ENCODE results near the gene C10orf53. TPM values are rescaled to one million over a fixed set of nuclear protein-coding genes. Genes with fewer than 3 reads are reported as not detected.
"Not testable (repeated sequence)": the region's sequence is repeated elsewhere in the genome, so short reads cannot be mapped to it uniquely, and the experiment has no call there.

C10orf53 gene
- total RNA-seq, 1 donor from 2014 or later = not detected

DNA sequence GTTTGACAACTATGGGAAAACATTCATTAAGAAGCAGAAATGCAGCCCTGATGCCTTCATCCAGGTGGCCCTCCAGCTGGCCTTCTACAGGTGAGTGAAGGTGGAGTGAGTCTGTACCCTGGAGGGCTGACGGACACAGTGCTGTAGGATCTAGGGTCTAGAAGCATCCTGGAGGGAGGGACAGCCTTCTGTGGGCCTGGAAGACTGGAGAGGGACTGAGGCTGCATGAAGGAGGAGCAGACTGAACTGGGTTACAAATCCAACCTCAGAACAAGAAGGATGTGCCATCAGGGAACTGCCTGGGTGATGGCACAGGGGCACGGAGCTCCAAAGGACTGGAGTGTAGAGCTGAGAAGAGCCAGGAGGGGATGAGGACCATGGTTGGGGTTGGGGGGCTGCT is 27.5 kb upstream of the C10orf53 start:
- FAIRE-seq (no peak), DNase-seq (ENCODE audit: low spot score in 2 of 2) (no peak)

- no peak for FAIRE-seq
- DNase-seq (ENCODE audit: low spot score in 2 of 2) = no peak
Measured at GRCh38 chr10:49652421-49653272, 26.8 kb upstream of the C10orf53 start.

GRCh38 chr10:49653273-49653929 is 26.1 kb upstream of the C10orf53 start:
- no peak for DNase-seq (ENCODE audit: low spot score in 2 of 2)
- FAIRE-seq = no peak

GRCh38 chr10:49654036-49654693 is 25.3 kb upstream of the C10orf53 start:
- DNase-seq (ENCODE audit: low spot score in 2 of 2) (no peak), FAIRE-seq (no peak)

GRCh38 chr10:49655099-49655498 is 24.4 kb upstream of the C10orf53 start:
- FAIRE-seq (no peak), DNase-seq (ENCODE audit: low spot score in 2 of 2) (no peak)

DNA sequence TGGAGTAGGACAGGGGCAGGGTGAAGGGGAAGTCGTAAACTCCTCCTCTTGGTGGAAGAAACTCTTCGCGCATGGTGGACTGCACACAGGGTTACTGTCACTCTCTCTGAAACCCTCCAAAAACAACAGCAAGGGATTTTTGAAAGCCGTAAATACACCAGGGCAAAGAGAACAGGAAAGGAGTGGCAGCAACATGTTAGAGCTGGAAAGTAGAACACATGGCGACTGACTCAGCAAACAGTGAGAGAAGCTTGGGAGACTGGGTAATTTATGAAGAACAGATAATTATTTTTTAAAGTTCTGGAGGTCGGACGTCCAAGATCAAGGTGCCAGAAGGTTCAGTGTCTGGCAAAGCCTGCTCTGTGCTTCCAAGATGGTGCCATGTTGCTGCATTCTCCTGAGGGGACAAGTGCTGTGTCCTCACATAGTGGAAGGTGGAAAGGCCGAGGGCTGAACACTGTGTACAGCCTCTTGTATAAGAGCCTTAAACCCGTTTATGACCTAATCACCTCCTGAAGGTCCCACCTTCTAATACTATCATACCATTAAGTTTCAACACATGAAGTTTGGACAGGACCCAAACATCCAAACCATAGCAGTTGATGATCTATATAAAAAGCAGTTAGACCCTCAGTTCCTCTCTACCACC is 22.5 kb upstream of the C10orf53 start:
- FAIRE-seq (no peak), DNase-seq (ENCODE audit: low spot score in 2 of 2) (no peak)

DNA sequence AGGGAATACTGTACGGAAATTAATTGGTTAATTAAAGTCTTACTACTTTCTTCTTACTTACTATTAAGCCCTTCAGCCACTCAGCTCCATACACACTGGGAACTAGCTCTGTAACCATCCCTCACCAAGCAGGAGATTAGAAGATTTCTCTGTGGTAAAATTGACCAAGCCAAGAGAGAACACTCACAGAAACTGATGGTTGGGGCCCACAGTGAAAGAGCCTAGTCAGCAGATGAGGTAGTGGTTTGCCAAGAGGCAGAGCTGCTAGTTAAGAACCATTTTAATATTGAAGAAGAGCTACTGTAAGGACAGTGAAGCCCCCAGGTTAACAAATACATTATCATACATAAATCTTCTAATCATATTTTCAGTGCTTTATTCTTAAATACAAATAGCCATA is 21.8 kb upstream of the C10orf53 start:
- no peak for DNase-seq (ENCODE audit: low spot score in 2 of 2)
- no peak for FAIRE-seq

DNA sequence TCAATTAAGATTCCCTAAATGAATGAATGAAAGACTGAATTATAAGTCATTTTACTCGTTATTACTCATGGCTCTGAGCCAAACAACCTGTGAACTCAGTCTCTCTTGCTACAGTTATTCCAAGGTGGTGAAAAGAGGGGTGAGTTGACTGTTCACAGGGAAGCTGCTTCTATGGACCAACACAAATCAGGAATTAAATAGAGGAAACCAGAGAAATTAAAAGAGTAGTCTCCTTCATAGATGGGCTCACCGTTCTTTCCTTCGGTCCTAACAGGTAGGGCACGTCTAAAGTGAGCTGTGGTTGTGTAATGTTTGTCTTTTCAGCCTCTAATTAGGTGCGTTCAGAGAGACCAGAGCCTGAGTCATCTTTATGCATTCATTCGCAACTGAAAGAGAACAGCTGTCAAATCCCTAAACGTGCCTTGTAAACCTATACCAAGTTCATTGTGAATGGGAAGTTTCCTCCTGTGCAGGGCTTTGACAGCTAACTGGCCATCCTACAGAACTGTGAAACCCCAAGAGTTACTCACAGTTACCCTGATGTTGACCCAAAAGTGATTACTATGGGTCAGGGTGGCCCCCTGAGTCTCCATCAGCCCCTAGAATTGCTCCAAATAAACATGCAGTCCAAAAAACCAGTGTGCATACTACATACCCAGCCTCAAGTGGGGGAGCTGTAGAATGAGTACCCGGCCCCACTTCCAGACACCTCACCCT is 18.2 kb upstream of the C10orf53 start:
- FAIRE-seq = no peak
- DNase-seq (ENCODE audit: low spot score in 2 of 2) = no peak

DNA sequence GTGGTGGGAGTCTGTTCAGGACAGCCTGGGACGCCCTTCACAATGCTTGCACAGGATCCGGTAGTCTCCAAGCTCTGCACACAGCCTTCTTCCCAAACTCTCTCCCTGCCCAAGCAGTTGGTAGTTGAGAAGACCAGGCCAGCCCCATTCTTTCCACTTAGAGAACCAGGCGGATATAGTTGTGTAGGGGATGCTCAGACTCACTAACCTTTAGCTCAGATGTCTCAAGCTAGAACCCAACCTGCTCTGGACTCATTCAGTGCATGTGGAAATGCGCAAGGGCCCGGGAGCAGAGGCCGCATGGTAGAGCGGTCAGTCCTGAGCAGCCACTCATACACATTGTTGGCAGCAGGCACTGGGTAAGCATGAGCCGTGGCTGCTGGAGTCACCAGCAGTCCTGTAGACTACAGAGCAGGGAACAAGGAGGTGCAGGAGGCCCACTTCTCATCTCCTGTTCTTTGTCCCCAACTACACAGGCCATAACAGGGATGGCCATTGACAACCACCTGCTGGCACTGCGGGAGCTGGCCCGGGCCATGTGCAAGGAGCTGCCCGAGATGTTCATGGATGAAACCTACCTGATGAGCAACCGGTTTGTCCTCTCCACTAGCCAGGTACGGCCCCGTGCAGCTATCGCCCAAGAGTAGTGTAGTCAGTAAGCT is 17.2 kb upstream of the C10orf53 start:
- FAIRE-seq (no peak), DNase-seq (ENCODE audit: low spot score in 2 of 2) (no peak)

GRCh38 chr10:49663596-49663995 is 15.9 kb upstream of the C10orf53 start:
- FAIRE-seq = no peak
- DNase-seq (ENCODE audit: low spot score in 2 of 2) = no peak

- FAIRE-seq = no peak
- no peak for DNase-seq (ENCODE audit: low spot score in 2 of 2)
Measured at GRCh38 chr10:49664006-49664841, 15.2 kb upstream of the C10orf53 start.

DNA sequence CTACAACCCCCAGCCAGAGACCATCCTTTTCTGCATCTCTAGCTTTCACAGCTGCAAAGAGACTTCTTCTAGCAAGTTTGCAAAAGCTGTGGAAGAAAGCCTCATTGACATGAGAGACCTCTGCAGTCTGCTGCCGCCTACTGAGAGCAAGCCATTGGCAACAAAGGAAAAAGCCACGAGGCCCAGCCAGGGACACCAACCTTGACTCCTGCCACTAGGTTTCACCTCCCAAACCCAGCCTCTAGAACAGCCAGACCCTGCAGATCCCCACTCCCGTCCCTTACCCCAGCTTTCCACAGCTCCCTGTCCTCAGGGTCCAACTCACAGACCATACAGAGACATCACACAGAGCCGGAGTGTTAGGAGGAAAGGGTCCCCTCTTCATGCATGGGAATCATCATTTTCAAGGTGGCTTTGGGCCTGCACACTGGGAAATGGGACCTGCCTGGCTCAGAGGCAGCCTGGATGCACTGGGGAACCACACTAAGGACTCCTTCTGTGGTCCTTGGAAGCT is 14.6 kb upstream of the C10orf53 start:
- FAIRE-seq = no peak
- DNase-seq (ENCODE audit: low spot score in 2 of 2) = no peak

- DNase-seq (ENCODE audit: low spot score in 2 of 2) = no peak
- no peak for FAIRE-seq
Measured at GRCh38 chr10:49666054-49666615, 13.3 kb upstream of the C10orf53 start.

- FAIRE-seq (no peak), DNase-seq (ENCODE audit: low spot score in 2 of 2) (no peak)
Measured at GRCh38 chr10:49666685-49667084, 12.8 kb upstream of the C10orf53 start.

DNA sequence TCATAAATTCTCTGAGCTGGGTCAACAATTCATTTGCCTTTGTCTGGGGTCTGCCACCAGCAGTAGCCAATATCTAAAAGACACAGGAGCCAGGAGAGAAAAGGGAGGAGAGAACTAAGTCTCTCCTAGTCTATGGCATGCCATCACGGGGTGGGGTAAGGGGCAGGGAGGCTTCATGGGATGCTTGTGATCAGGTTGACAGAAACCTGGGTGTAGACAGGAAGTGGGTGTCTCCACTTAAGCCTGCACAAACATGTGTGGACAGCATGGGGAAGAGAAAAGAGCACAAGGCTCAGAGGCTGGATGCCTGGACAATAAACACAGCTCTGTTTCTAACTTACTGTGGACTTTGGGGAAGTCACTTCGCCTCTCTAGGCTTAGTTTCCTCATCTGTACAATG is 11.5 kb upstream of the C10orf53 start:
- no peak for DNase-seq (ENCODE audit: low spot score in 2 of 2)
- FAIRE-seq = no peak

DNA sequence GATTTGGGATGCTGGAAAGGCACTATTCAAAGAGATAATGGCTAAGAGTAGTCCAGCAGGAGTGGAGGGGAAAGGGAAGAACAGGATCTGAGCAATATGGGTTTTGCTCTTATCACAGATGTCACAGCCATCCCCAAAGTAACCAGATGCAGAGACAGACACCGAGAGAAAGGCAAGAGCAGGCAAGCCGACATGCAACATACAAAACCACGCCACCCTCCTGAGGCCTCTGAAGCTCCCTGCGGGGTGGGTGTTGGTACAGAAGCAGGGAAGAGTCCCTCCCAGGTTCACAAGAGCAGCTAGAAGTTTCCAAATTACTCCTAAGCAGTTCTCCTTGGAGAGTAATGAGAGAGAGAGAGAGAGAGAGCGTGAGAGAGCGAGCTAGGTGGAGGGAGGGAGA is 10.8 kb upstream of the C10orf53 start:
- no peak for FAIRE-seq
- DNase-seq (ENCODE audit: low spot score in 2 of 2) = no peak

DNA sequence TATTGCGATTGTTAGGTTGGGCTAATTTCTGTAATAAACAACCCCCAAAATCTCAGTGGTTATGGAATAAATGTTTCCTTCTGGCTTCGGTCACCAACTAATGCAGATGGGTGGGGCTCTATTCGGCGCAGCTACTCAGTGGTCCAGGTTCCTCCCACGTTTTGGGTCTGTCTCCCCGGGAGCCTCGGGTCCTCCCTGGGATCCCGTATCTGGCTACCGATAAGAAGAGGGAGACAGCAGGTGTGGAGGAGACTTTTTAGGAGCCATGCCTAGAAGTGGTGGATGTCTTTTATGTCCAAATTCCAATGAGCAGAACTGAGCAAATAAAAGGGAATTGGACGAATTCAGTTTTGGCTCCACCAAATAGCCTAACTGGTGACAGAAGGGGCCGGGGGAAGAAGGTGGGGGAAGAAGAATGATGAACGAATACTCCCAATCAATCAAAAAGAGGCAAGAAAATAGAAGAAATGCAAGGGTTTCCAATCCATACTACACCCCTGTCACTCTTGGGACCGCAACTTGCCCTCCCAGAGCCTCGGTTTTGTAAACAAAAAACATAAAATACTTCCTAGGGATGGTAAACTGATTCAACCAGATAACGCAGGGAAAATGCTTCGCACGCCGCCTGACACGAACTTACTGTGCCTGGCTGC is 498 bp upstream of the C10orf53 start:
- DNase-seq (ENCODE audit: low spot score in 2 of 2) (no peak), FAIRE-seq (no peak)

DNA sequence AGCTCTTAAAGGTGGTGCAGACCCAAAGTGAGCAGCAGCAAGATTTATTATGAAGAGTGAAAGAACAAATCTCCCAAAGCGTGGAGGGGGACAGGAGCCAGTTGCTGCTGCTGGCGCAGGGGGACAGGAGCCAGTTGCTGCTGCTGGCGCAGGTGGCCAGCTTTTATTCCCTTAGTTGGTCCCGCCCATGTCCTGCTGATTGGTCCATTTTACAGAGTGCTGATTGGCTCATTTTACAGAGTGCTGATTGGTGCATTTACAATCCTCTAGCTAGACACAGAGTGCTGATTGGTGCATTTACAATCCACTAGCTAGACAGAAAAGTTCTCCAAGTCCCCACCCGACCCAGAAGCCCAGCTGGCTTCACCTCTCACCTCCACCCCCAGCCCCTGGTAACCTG is 3.0 kb downstream of the C10orf53 start:
- not testable (repeated sequence) for DNase-seq (ENCODE audit: low spot score in 2 of 2); FAIRE-seq

All from frontal cortex (tissue), 4 donors.